ENCODE measurements around the gene M1AP.

The M1AP gene

GRCh38 chr2:74544634-74545033, 103.5 kb downstream of the M1AP start:
- no peak for FAIRE-seq

- no peak for FAIRE-seq
Observed at GRCh38 chr2:74542978-74543377, 105.2 kb downstream of the M1AP start.

GRCh38 chr2:74540291-74540690, 107.8 kb downstream of the M1AP start:
- FAIRE-seq, result no peak

- FAIRE-seq, result no peak
Observed at GRCh38 chr2:74538881-74539339, 109.2 kb downstream of the M1AP start.

- no peak for FAIRE-seq
Observed at GRCh38 chr2:74537140-74537539, 111.0 kb downstream of the M1AP start.

GRCh38 chr2:74536166-74536950, 111.8 kb downstream of the M1AP start:
- FAIRE-seq, result no peak

- no peak for FAIRE-seq
Observed at GRCh38 chr2:74535440-74535965, 112.6 kb downstream of the M1AP start.

- no peak for FAIRE-seq
Observed at GRCh38 chr2:74534411-74534810, 113.7 kb downstream of the M1AP start.

GRCh38 chr2:74533464-74533863, 114.7 kb downstream of the M1AP start:
- no peak for FAIRE-seq

- FAIRE-seq, result no peak
Observed at GRCh38 chr2:74532222-74532621, 115.9 kb downstream of the M1AP start.

GRCh38 chr2:74531666-74532065, 116.5 kb downstream of the M1AP start:
- no peak for FAIRE-seq

GRCh38 chr2:74530239-74531187, 117.6 kb downstream of the M1AP start:
- no peak for FAIRE-seq

GRCh38 chr2:74529357-74530238, 118.5 kb downstream of the M1AP start, which contains the start of the genes AUP1 and HTRA2:
Gene AUP1, minus strand, starts transcription at chr2:74529706. Its CDS starts 77 bp downstream, at chr2:74529629.
Gene HTRA2, plus strand, starts transcription at chr2:74529933. Its CDS starts 74 bp downstream, at chr2:74530007.
- no peak for FAIRE-seq

- FAIRE-seq, result no peak
Observed at GRCh38 chr2:74528600-74529356, 119.4 kb downstream of the M1AP start.

- FAIRE-seq, result no peak
Observed at GRCh38 chr2:74527741-74528140, 120.4 kb downstream of the M1AP start.

- FAIRE-seq, result no peak
Observed at GRCh38 chr2:74526649-74527230, 121.4 kb downstream of the M1AP start.

- no peak for FAIRE-seq
Observed at GRCh38 chr2:74525717-74526648, 122.1 kb downstream of the M1AP start, which contains the start of gene DQX1. Gene DQX1, minus strand, starts transcription at chr2:74526231. Its CDS starts 502 bp downstream, at chr2:74525729.

GRCh38 chr2:74524955-74525716, 123.0 kb downstream of the M1AP start:
- no peak for FAIRE-seq

- no peak for FAIRE-seq
Observed at GRCh38 chr2:74524005-74524404, 124.1 kb downstream of the M1AP start.
